ENCODE measurements around the gene NDUFA7.
"Not testable (repeated sequence)": the region's sequence is repeated elsewhere in the genome, so short reads cannot be mapped to it uniquely, and the experiment has no call there.

The NDUFA7 gene

GRCh38 chr19:8355631-8356402 is 34.6 kb upstream of the NDUFA7 start:
- Histone ChIP-seq H3K27me3 (replicated peaks) (no peaks in the 10 kb centered on the region), H3K36me3 (replicated peaks) (no peaks in the 10 kb centered on the region), H3K27ac (peak overlapping the region; percentile 95), H3K4me3 (ENCODE audit: low read depth, low read length) (no peak overlapping the region)
- no peak for TF ChIP-seq CTCF (IDR thresholded peaks at IDR 0.05; ENCODE audit: low read depth, low read length, missing control alignments)
- in situ Hi-C loops (cut with HindIII; ENCODE audit: low pct_ligation_motif_present, low sequenced_read_pairs): no loop called here
- DNase-seq: peak; percentile 99

- H3K27me3 ChIP-seq (replicated peaks); H3K27ac ChIP-seq; H3K36me3 ChIP-seq (replicated peaks); in situ Hi-C loops (cut with HindIII; ENCODE audit: low pct_ligation_motif_present, low sequenced_read_pairs); DNase-seq; H3K4me3 ChIP-seq (ENCODE audit: low read depth, low read length): not testable (repeated sequence)
Observed at GRCh38 chr19:8352845-8353244, 31.7 kb upstream of the NDUFA7 start.

- Histone ChIP-seq H3K27me3 (replicated peaks) (no peaks in the 10 kb centered on the region), H3K27ac (peak overlapping the region; percentile 29), H3K4me3 (ENCODE audit: low read depth, low read length) (peak overlapping the region; percentile 35), H3K36me3 (replicated peaks) (no peaks in the 10 kb centered on the region)
- no peak for TF ChIP-seq CTCF (IDR thresholded peaks at IDR 0.05; ENCODE audit: low read depth, low read length, missing control alignments)
- in situ Hi-C loops (cut with HindIII; ENCODE audit: low pct_ligation_motif_present, low sequenced_read_pairs): no loop called here
- DNase-seq: peak; percentile 47
Observed at GRCh38 chr19:8352134-8352827, 31.1 kb upstream of the NDUFA7 start.

- DNase-seq; H3K36me3 ChIP-seq (replicated peaks); H3K27me3 ChIP-seq (replicated peaks); H3K4me3 ChIP-seq (ENCODE audit: low read depth, low read length); in situ Hi-C loops (cut with HindIII; ENCODE audit: low pct_ligation_motif_present, low sequenced_read_pairs); H3K27ac ChIP-seq: not testable (repeated sequence)
Observed at GRCh38 chr19:8349629-8350372, 28.6 kb upstream of the NDUFA7 start.

GRCh38 chr19:8343483-8343844 is 22.3 kb upstream of the NDUFA7 start:
- Histone ChIP-seq H3K27ac (no peak overlapping the region), H3K4me3 (ENCODE audit: low read depth, low read length) (peak overlapping the region; percentile 34), H3K36me3 (replicated peaks) (no peaks in the 10 kb centered on the region), H3K27me3 (replicated peaks) (no peaks in the 10 kb centered on the region)
- no peak for TF ChIP-seq CTCF (IDR thresholded peaks at IDR 0.05; ENCODE audit: low read depth, low read length, missing control alignments)
- in situ Hi-C loops (cut with HindIII; ENCODE audit: low pct_ligation_motif_present, low sequenced_read_pairs): no loop called here
- DNase-seq: no peak

GRCh38 chr19:8342684-8343482 is 21.7 kb upstream of the NDUFA7 start, which contains the start of gene KANK3:
KANK3 (minus strand) TSS chr19:8343262; CDS start chr19:8337828, 5,434 bp downstream.
- no peaks in the 10 kb centered on the region for H3K27me3 ChIP-seq (replicated peaks)
- H3K27ac ChIP-seq: no peak within 1 kb of the TSS
- peak; percentile 96 for DNase-seq
- in situ Hi-C loops (cut with HindIII; ENCODE audit: low pct_ligation_motif_present, low sequenced_read_pairs): no loop called here
- H3K36me3 ChIP-seq (replicated peaks): no peaks in the 10 kb centered on the region
- peak within 1 kb of the TSS; percentile 55 for H3K4me3 ChIP-seq (ENCODE audit: low read depth, low read length)
- no peak for TF ChIP-seq CTCF (IDR thresholded peaks at IDR 0.05; ENCODE audit: low read depth, low read length, missing control alignments)
